ENCODE data around the gene ADNP.
"Not testable (repeated sequence)": the region's sequence is repeated elsewhere in the genome, so short reads cannot be mapped to it uniquely, and the experiment has no call there.

ADNP gene

GRCh38 chr20:50898475-50898874, 32.8 kb downstream of the ADNP start:
- no peak for DNase-seq

- no peak for DNase-seq
These were observed 36.0 kb downstream of the ADNP start for GRCh38 chr20:50895111-50895830.

- DNase-seq, result no peak
These were observed 37.6 kb downstream of the ADNP start for GRCh38 chr20:50893620-50894019.

GRCh38 chr20:50892394-50892793, 38.8 kb downstream of the ADNP start:
- DNase-seq, result no peak

GRCh38 chr20:50891138-50891537, 40.1 kb downstream of the ADNP start:
- DNase-seq, result no peak

GRCh38 chr20:50887576-50887975, 43.7 kb downstream of the ADNP start:
- DNase-seq, result no peak

- no peak for DNase-seq
These were observed 45.0 kb downstream of the ADNP start for GRCh38 chr20:50886184-50886790.

- no peak for DNase-seq
These were observed 45.5 kb downstream of the ADNP start for GRCh38 chr20:50885781-50886180.

- no peak for DNase-seq
These were observed 46.2 kb downstream of the ADNP start for GRCh38 chr20:50885068-50885467.

GRCh38 chr20:50883856-50884255, 47.4 kb downstream of the ADNP start:
- DNase-seq, result no peak

- DNase-seq, result not testable (repeated sequence)
These were observed 49.3 kb downstream of the ADNP start for GRCh38 chr20:50881759-50882424.

GRCh38 chr20:50879649-50880550, 51.3 kb downstream of the ADNP start:
- DNase-seq, result no peak

- DNase-seq, result no peak
These were observed 53.9 kb downstream of the ADNP start for GRCh38 chr20:50877232-50877743.

- no peak for DNase-seq
These were observed 54.4 kb downstream of the ADNP start for GRCh38 chr20:50876816-50877215.

- DNase-seq, result no peak
These were observed 55.1 kb downstream of the ADNP start for GRCh38 chr20:50876063-50876685.

- DNase-seq, result no peak
These were observed 56.2 kb downstream of the ADNP start for GRCh38 chr20:50874758-50875665.

GRCh38 chr20:50874111-50874757, 57.0 kb downstream of the ADNP start:
- DNase-seq, result no peak

GRCh38 chr20:50873585-50873984, 57.7 kb downstream of the ADNP start:
- no peak for DNase-seq

- DNase-seq, result no peak
These were observed 58.4 kb downstream of the ADNP start for GRCh38 chr20:50872560-50873425.

Data from CD4-positive, alpha-beta T cell treated with Interleukin-17A for 4 hours (primary cell).